ENCODE results near the gene RIMKLA. TPM values are rescaled to one million over a fixed set of nuclear protein-coding genes. Genes with fewer than 3 reads are reported as not detected.

RIMKLA gene
- total and polyA plus RNA-seq, 2 donors (not counting 3 experiments of a cell fraction or from before 2014, with no cell fraction given), result 0.01 TPM; not detected in 1

- no peak overlapping the region for H3K4me2 ChIP-seq (ENCODE audit: insufficient read depth, low read length)
- H3K79me2 ChIP-seq (ENCODE audit: control insufficient read depth, insufficient read depth, low read length), result no peaks in the 10 kb centered on the region
- intact Hi-C loops (cut with micrococcal nuclease) (no loop called here), dilution Hi-C loops (cut with MboI; ENCODE audit: extremely low pct_ligation_motif_present, low sequenced_read_pairs) (no loop called here)
- no peaks in the 10 kb centered on the region for H3K9me1 ChIP-seq (replicated peaks; ENCODE audit: control insufficient read depth, extremely low read depth, insufficient read depth, low read length)
- DNase-seq (ENCODE audit: low read depth, low spot score) (no peak), FAIRE-seq (no peak)
- H3K36me3 ChIP-seq (ENCODE audit: control insufficient read depth in 2 of 2, extremely low read depth in 1 of 2, insufficient read depth in 2 of 2, low read length in 2 of 2), result no peaks in the 10 kb centered on the region
- H2AFZ ChIP-seq (ENCODE audit: low read depth, low read length), result no peak overlapping the region
- no peaks in the 10 kb centered on the region for H4K20me1 ChIP-seq (replicated peaks; ENCODE audit: control insufficient read depth, extremely low read depth, insufficient read depth, low read length)
- H3K27me3 ChIP-seq (ENCODE audit: control insufficient read depth in 2 of 2, insufficient read depth in 2 of 2, low read length in 2 of 2), result peaks cover 8 to 10% of the 10 kb centered on the region in 2 experiments
- H3K9me3 ChIP-seq (replicated peaks; ENCODE audit: control insufficient read depth, insufficient read depth, low read length), result no peaks in the 10 kb centered on the region
- H3K9ac ChIP-seq (replicated peaks; ENCODE audit: extremely low read depth, insufficient read depth, low read length), result no peak overlapping the region
- H3K4me1 ChIP-seq (ENCODE audit: control insufficient read depth, extremely low read depth, insufficient read depth, low read length), result no peaks in the 10 kb centered on the region
- no peak overlapping the region for H3K4me3 ChIP-seq (replicated peaks in 1 of 3; ENCODE audit: insufficient read depth in 1 of 3, low read depth in 1 of 3, low read length in 3 of 3)
- H3K27ac ChIP-seq (ENCODE audit: insufficient read depth, low read depth, low read length), result no peak overlapping the region
- TF ChIP-seq CTCF (IDR thresholded peaks at IDR 0.05; ENCODE audit: extremely low read depth in 1 of 2, insufficient read depth in 1 of 2, low read depth in 1 of 2, low read length in 2 of 2), result no peak
- no peak for TF ChIP-seq JUN (IDR thresholded peaks at IDR 0.05; ENCODE audit: borderline replicate concordance, insufficient read depth, insufficient read length, low read depth)
- ChIA-PET CTCF (no interaction called here), POLR2A (no interaction called here)
- no TSS peak for BruUV-seq (replicated peaks)
Measured at GRCh38 chr1:42364542-42364941, 16.1 kb upstream of the RIMKLA start.

GRCh38 chr1:42365118-42365517 lies 15.5 kb upstream of the RIMKLA start:
- no TSS peak for BruUV-seq (replicated peaks)
- FAIRE-seq, result no peak
- H3K4me2 ChIP-seq (ENCODE audit: insufficient read depth, low read length), result no peak overlapping the region
- H3K4me1 ChIP-seq (ENCODE audit: control insufficient read depth, extremely low read depth, insufficient read depth, low read length), result no peaks in the 10 kb centered on the region
- ChIA-PET CTCF (no interaction called here), POLR2A (no interaction called here)
- H3K9me3 ChIP-seq (replicated peaks; ENCODE audit: control insufficient read depth, insufficient read depth, low read length), result no peaks in the 10 kb centered on the region
- dilution Hi-C loops (cut with MboI; ENCODE audit: extremely low pct_ligation_motif_present, low sequenced_read_pairs) (no loop called here), intact Hi-C loops (cut with micrococcal nuclease) (no loop called here)
- no peak overlapping the region for H3K4me3 ChIP-seq (replicated peaks in 1 of 3; ENCODE audit: insufficient read depth in 1 of 3, low read depth in 1 of 3, low read length in 3 of 3)
- no peaks in the 10 kb centered on the region for H3K36me3 ChIP-seq (ENCODE audit: control insufficient read depth in 2 of 2, extremely low read depth in 1 of 2, insufficient read depth in 2 of 2, low read length in 2 of 2)
- no peak overlapping the region for H3K9ac ChIP-seq (replicated peaks; ENCODE audit: extremely low read depth, insufficient read depth, low read length)
- H2AFZ ChIP-seq (ENCODE audit: low read depth, low read length), result no peak overlapping the region
- no peaks in the 10 kb centered on the region for H4K20me1 ChIP-seq (replicated peaks; ENCODE audit: control insufficient read depth, extremely low read depth, insufficient read depth, low read length)
- no peak for DNase-seq (ENCODE audit: low read depth, low spot score)
- no peak overlapping the region for H3K27ac ChIP-seq (ENCODE audit: insufficient read depth, low read depth, low read length)
- no peaks in the 10 kb centered on the region for H3K79me2 ChIP-seq (ENCODE audit: control insufficient read depth, insufficient read depth, low read length)
- H3K27me3 ChIP-seq (ENCODE audit: control insufficient read depth in 2 of 2, insufficient read depth in 2 of 2, low read length in 2 of 2), result peaks cover 10% of the 10 kb centered on the region in 2 experiments
- TF ChIP-seq EZH2 (IDR thresholded peaks at IDR 0.05; ENCODE audit: borderline replicate concordance, low read depth, low read length, severe bottlenecking) (no peak), CTCF (IDR thresholded peaks at IDR 0.05; ENCODE audit: extremely low read depth in 1 of 2, insufficient read depth in 1 of 2, low read depth in 1 of 2, low read length in 2 of 2) (no peak)
- H3K9me1 ChIP-seq (replicated peaks; ENCODE audit: control insufficient read depth, extremely low read depth, insufficient read depth, low read length), result no peaks in the 10 kb centered on the region
